Esophagus (tissue), 2 donors: Measurements from ENCODE around the gene SEL1L. TPM values are rescaled to one million over a fixed set of nuclear protein-coding genes. Genes with fewer than 3 reads are reported as not detected.
A peak's percentile ranks its signal among the peaks of the same experiment; 100 is the strongest.

Source experiments
- H3K27ac ChIP-seq, 2 donors: one replicate each; pipeline ENCODE4 v1.5.1; 2013; ENCODE audit warnings: low read depth in 2 of 2, mild to moderate bottlenecking in 2 of 2, inconsistent platforms in 1 of 2, low read length in 1 of 2, moderate library complexity in 1 of 2
- H3K27me3 ChIP-seq, 2 donors: one replicate each; pipeline ENCODE4 v1.6.1; 2013; ENCODE audit warnings: low read length in 2 of 2, control low read depth in 1 of 2, mild to moderate bottlenecking in 1 of 2; ENCODE audit not compliant: insufficient read depth in 2 of 2, control insufficient read depth in 1 of 2
- H3K36me3 ChIP-seq, 2 donors: one replicate each; pipeline ENCODE4 v1.6.1; 2013; ENCODE audit warnings: low read length in 1 of 2; ENCODE audit not compliant: control insufficient read depth in 2 of 2, insufficient read depth in 2 of 2
- H3K4me1 ChIP-seq, 2 donors: one replicate each; pipeline ENCODE4 v1.6.1; 2013; ENCODE audit warnings: low read length in 1 of 2; ENCODE audit not compliant: control insufficient read depth in 2 of 2, insufficient read depth in 2 of 2
- H3K4me3 ChIP-seq, 2 donors: one replicate each; pipeline ENCODE4 v1.5.1; 2013; ENCODE audit warnings: low read length in 2 of 2, mild to moderate bottlenecking in 2 of 2, low read depth in 1 of 2, moderate library complexity in 1 of 2
- H3K9me3 ChIP-seq, 2 donors: one replicate each; pipeline ENCODE4 v1.6.1; 2013; ENCODE audit warnings: mild to moderate bottlenecking in 2 of 2, low read depth in 1 of 2, low read length in 1 of 2, moderate library complexity in 1 of 2; ENCODE audit not compliant: control insufficient read depth in 2 of 2, insufficient read depth in 1 of 2
- WGBS, 2 donors: extraction: QIAGEN DNeasy Blood & Tissue Kit; methylation state at CpG; one replicate each; pipeline ENCODE4 v1.1.7; 2013; 5-methylcytosine and 5-hydroxymethylcytosine counted together
- polyA plus RNA-seq, 2 donors: library from polyadenylated mRNA; stranded (reverse); fragments of 200-250 nt; gene quantifications; one replicate each; pipeline ENCODE4 v1.2.3, GENCODE V29; 2013
- donor health status: healthy with polysubstance abuse.
- donor health status: Bipolar disorder and iron deficiency.

The SEL1L gene
- polyA plus RNA-seq, 2 donors, result 6.1 to 9.1 TPM

DNA sequence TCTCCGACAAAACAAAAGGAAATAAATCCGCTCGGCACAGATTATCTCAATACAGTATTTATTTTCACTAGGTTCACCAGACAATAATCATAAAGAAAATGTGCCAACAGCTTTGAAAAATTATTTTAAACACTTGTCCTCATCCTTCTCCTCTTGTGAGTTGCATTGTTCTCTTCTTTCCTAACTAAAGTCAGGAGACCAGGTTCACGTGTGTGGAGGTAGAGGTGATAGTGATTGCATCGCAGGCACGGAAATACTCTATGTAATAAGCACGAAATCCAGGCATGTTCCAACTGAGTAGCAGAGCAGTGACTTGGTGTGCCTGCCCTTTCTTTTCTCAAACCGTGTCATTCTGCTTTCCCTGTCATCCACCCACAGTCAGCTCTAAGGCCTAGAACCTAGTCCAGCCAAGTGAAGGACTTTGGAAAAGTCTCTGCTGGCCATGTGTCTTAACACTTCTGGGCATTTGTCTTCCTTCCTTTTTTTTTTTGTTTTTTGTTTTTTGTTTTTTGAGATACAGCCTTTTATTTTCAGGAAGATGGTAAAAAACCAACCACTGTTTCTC is 939 bp upstream of the SEL1L start:
- WGBS, 2 donors, result 75 to 84% methylated on average over 8 of the region's 8 CpGs
- peak overlapping the region in 1 of 2 donors; percentile 1 for H3K4me3 ChIP-seq

DNA sequence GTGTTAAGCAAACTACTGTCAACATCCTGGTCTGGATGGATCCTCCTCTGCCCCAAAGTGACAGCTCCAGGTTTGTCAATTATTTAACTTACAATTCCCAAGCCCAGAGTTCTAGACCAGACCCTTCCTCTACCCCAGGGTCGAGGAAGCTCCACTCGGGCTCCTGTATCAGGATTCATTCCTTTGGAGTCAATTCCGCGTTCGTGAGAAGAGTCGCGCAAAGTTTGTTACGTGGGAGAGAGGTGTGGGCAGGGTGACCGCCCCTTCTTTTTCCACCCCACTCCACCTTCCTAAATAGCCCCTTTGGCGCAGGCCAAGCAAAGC is 479 bp downstream of the SEL1L start:
- Histone ChIP-seq H3K9me3 (no peaks in the 10 kb centered on the region), H3K4me1 (peaks cover 0 to 2% of the 10 kb centered on the region in 2 donors), H3K36me3 (no peaks in the 10 kb centered on the region), H3K4me3 (peak overlapping the region; percentile 85 to 98), H3K27ac (peak overlapping the region; percentile 14 to 65), H3K27me3 (no peaks in the 10 kb centered on the region)
- WGBS, 2 donors, result 0% methylated on average over 10 of the region's 10 CpGs

More for the DNA sequence above, 939 bp upstream of the SEL1L start:
- Histone ChIP-seq H3K36me3 (no peaks in the 10 kb centered on the region), H3K27ac (no peak overlapping the region), H3K27me3 (no peaks in the 10 kb centered on the region), H3K9me3 (no peaks in the 10 kb centered on the region), H3K4me1 (peaks cover 0 to 2% of the 10 kb centered on the region in 2 donors)

- Histone ChIP-seq H3K27me3 (no peaks in the 10 kb centered on the region), H3K4me3 (no peak overlapping the region), H3K27ac (no peak overlapping the region), H3K4me1 (peaks cover 0 to 2% of the 10 kb centered on the region in 2 donors), H3K9me3 (no peaks in the 10 kb centered on the region), H3K36me3 (peaks cover 2 to 3% of the 10 kb centered on the region in 2 donors)
- 48 to 66% methylated on average over 2 of the region's 2 CpGs for whole genome bisulfite sequencing, 2 donors
Measured at GRCh38 chr14:81529391-81529790, 4.3 kb downstream of the SEL1L start.

DNA sequence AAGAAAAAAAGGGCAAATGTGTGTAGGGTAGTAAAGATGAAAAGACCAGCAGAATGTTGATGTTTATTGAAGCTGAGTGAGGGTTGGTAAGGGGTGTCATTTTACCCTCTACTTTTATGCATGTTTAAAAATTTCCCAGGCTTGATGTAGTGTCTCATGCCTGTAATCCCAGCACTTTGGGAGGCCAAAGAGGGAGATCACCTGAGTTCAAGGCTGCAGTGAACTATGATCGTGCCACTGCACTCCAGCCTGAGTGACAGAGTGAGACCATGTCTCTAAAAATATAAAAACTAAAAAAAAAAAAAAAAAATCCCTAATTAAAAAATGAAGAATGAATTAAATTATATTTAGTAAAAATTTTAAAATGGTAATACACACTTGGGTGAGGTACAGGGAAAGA is 8.5 kb downstream of the SEL1L start:
- Histone ChIP-seq H3K27me3 (no peaks in the 10 kb centered on the region), H3K4me3 (no peak overlapping the region), H3K27ac (no peak overlapping the region), H3K36me3 (peaks cover 2 to 4% of the 10 kb centered on the region in 2 donors), H3K9me3 (no peaks in the 10 kb centered on the region), H3K4me1 (no peaks in the 10 kb centered on the region)
- WGBS, 2 donors, result 81 to 88% methylated on average over 1 of the region's 1 CpG

- no peak overlapping the region for H3K27ac ChIP-seq
- H3K36me3 ChIP-seq, result peaks cover 2 to 4% of the 10 kb centered on the region in 2 donors
- no peaks in the 10 kb centered on the region for H3K4me1 ChIP-seq
- H3K27me3 ChIP-seq, result no peaks in the 10 kb centered on the region
- no peak overlapping the region for H3K4me3 ChIP-seq
- 70 to 84% methylated on average over 2 of the region's 2 CpGs for WGBS, 2 donors
- no peaks in the 10 kb centered on the region for H3K9me3 ChIP-seq
Measured at GRCh38 chr14:81523616-81524015, 10.0 kb downstream of the SEL1L start.

GRCh38 chr14:81523016-81523415 is 10.6 kb downstream of the SEL1L start:
- no peak overlapping the region for H3K27ac ChIP-seq
- 82 to 92% methylated on average over 4 of the region's 4 CpGs for WGBS, 2 donors
- H3K36me3 ChIP-seq, result peaks cover 2 to 4% of the 10 kb centered on the region in 2 donors
- no peaks in the 10 kb centered on the region for H3K27me3 ChIP-seq
- H3K4me1 ChIP-seq, result no peaks in the 10 kb centered on the region
- H3K4me3 ChIP-seq, result no peak overlapping the region
- H3K9me3 ChIP-seq, result no peaks in the 10 kb centered on the region

DNA sequence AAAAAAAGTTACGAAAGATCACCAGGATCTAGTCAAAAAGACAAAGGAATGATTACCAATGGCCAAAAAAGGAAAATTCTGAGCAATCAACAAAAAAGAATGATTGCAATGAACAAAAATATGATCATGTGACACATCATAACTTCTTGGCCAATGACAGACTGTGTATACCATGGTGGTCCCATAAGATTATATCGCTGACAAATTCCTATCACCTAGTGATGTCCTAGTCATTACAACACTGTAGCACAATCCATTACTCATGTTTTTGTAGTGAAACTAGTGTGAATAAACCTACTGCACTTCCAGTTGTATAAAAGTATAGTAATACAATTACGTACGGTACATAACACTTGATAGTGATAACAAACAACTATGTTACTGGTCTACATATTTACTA is 12.3 kb downstream of the SEL1L start:
- Histone ChIP-seq H3K27ac (no peak overlapping the region), H3K27me3 (no peaks in the 10 kb centered on the region), H3K4me1 (no peaks in the 10 kb centered on the region), H3K4me3 (no peak overlapping the region), H3K9me3 (no peaks in the 10 kb centered on the region), H3K36me3 (peaks cover 0 to 6% of the 10 kb centered on the region in 2 donors)
- 89 to 95% methylated on average over 4 of the region's 4 CpGs for WGBS, 2 donors

DNA sequence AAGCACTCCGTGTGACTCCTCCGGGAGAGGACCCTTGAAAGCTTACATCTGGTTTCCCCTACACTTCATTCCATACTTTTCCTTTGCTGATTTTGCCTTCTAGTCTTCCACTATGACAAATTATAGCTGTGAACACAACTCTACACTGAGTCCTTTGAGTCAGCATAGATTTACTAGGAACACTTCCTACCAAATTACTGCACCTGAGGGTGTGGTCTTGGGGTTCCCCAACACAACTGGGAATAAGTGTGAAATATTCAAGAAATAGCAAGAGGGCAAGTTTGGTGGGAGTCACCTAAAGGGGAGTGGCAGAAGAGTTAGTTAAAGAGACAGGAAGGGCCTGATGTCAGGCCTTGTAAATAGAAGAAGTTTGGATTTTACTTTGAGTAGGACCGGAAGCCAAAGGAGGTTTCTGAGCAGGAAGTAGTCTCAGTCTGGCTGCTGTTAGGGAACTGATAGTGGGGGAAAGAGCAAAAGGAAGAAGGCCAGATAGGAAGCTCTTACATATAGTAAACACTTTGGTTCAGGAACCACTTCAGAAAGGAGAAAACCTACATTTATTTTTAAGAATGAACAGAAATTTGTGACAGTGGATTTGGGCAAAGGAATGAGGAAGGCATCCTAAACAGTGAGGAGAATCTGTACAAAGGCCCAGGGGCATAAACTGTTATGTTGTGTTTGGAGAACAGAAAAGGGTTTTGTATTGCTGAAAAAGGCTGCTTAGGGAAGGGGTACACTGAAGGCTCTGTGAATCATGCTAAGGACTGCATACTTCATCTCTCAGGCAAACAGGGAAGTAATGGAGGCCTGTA is 14.2 kb downstream of the SEL1L start:
- H3K36me3 ChIP-seq, result peaks cover 0 to 3% of the 10 kb centered on the region in 2 donors
- H3K27me3 ChIP-seq, result no peaks in the 10 kb centered on the region
- WGBS, 2 donors, result 62 to 72% methylated on average over 3 of the region's 3 CpGs
- no peak overlapping the region for H3K4me3 ChIP-seq
- peak overlapping the region; percentile 0 to 26 for H3K27ac ChIP-seq
- H3K9me3 ChIP-seq, result no peaks in the 10 kb centered on the region
- no peaks in the 10 kb centered on the region for H3K4me1 ChIP-seq

DNA sequence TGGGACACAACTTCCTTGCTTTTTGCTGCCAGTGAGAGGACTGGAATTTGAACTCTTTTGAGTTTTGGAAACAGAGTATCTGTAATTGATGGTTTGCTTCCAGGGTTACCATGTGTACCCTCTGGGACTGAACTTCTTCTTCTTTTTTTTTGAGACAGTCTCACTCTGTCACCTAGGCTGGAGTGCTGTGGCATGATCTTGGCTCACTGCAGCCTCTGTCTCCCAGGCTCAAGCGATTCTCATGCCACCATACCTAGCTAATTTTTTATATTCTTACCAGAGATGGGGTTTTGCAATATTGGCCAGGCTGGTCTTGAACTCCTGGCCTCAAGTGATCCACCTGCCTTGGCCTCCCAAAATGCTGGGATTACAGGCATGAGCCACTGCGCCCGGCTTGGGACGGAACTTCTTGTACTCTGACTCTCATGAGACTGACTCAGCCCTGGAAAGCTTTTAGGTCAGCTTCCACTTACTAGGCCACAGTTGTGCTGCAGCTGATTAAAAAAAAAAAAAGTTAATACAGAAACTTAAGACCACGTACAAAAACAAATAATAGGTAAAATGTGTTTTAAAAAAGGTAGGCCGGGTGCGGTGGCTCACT is 15.8 kb downstream of the SEL1L start:
- no peaks in the 10 kb centered on the region for H3K4me1 ChIP-seq
- WGBS, 2 donors, result 59 to 72% methylated on average over 7 of the region's 7 CpGs
- H3K27me3 ChIP-seq, result no peaks in the 10 kb centered on the region
- no peak overlapping the region for H3K4me3 ChIP-seq
- H3K27ac ChIP-seq, result no peak overlapping the region
- no peaks in the 10 kb centered on the region for H3K9me3 ChIP-seq
- peaks cover 0 to 2% of the 10 kb centered on the region in 2 donors for H3K36me3 ChIP-seq
